ENCODE data around the gene PKDCC. TPM values are rescaled to one million over a fixed set of nuclear protein-coding genes. Genes with fewer than 3 reads are reported as not detected.

PKDCC gene
- polyA plus RNA-seq, 3 donors from 2014 or later: not detected

GRCh38 chr2:42036413-42036812 is 11.4 kb upstream of the PKDCC start:
- no peaks in the 10 kb centered on the region for H3K9me3 Mint-ChIP-seq
- H3K4me3 Mint-ChIP-seq: no peak overlapping the region
- H3K36me3 Mint-ChIP-seq: no peaks in the 10 kb centered on the region
- H3K27me3 Mint-ChIP-seq (ENCODE audit: low read depth in 3 of 3): peaks cover 2 to 13% (median 3%) of the 10 kb centered on the region in 3 donors
- no peaks in the 10 kb centered on the region for H3K4me1 Mint-ChIP-seq
- H3K27ac Mint-ChIP-seq: no peak overlapping the region
- no peak for DNase-seq

- H3K27ac Mint-ChIP-seq: no peak overlapping the region
- DNase-seq: no peak
- peaks cover 2 to 13% (median 3%) of the 10 kb centered on the region in 3 donors for H3K27me3 Mint-ChIP-seq (ENCODE audit: low read depth in 3 of 3)
- no peaks in the 10 kb centered on the region for H3K36me3 Mint-ChIP-seq
- no peak overlapping the region for H3K4me3 Mint-ChIP-seq
- H3K9me3 Mint-ChIP-seq: no peaks in the 10 kb centered on the region
- H3K4me1 Mint-ChIP-seq: no peaks in the 10 kb centered on the region
These were observed 10.9 kb upstream of the PKDCC start for GRCh38 chr2:42036940-42037339.

GRCh38 chr2:42040643-42041278 is 7.1 kb upstream of the PKDCC start:
- no peak for DNase-seq
- Mint-ChIP-seq H3K4me1 (no peaks in the 10 kb centered on the region), H3K27me3 (ENCODE audit: low read depth in 3 of 3) (peaks cover 4 to 6% (median 6%) of the 10 kb centered on the region in 3 donors), H3K36me3 (no peaks in the 10 kb centered on the region), H3K9me3 (no peaks in the 10 kb centered on the region), H3K4me3 (no peak overlapping the region), H3K27ac (no peak overlapping the region)

GRCh38 chr2:42041377-42042127 is 6.3 kb upstream of the PKDCC start:
- Mint-ChIP-seq H3K27ac (no peak overlapping the region), H3K27me3 (ENCODE audit: low read depth in 3 of 3) (peaks cover 4 to 10% (median 6%) of the 10 kb centered on the region in 3 donors)

GRCh38 chr2:42042631-42043355 is 5.0 kb upstream of the PKDCC start:
- Mint-ChIP-seq H3K4me1 (peaks cover 0 to 9% of the 10 kb centered on the region in 2 donors), H3K9me3 (no peaks in the 10 kb centered on the region), H3K4me3 (no peak overlapping the region), H3K36me3 (no peaks in the 10 kb centered on the region), H3K27me3 (ENCODE audit: low read depth in 3 of 3) (peaks cover 4 to 10% (median 5%) of the 10 kb centered on the region in 3 donors), H3K27ac (no peak overlapping the region)
- no peak for DNase-seq

More at GRCh38 chr2:42041377-42042127, 6.3 kb upstream of the PKDCC start:
- H3K36me3 Mint-ChIP-seq: no peaks in the 10 kb centered on the region
- H3K4me1 Mint-ChIP-seq: peaks cover 0 to 4% of the 10 kb centered on the region in 2 donors
- H3K9me3 Mint-ChIP-seq: no peaks in the 10 kb centered on the region
- no peak overlapping the region for H3K4me3 Mint-ChIP-seq
- DNase-seq: no peak

- Mint-ChIP-seq H3K27me3 (ENCODE audit: low read depth in 3 of 3) (peaks cover 4 to 10% (median 8%) of the 10 kb centered on the region in 3 donors), H3K27ac (no peak overlapping the region)
These were observed 3.9 kb upstream of the PKDCC start for GRCh38 chr2:42043789-42044394.

GRCh38 chr2:42044939-42045338 is 2.9 kb upstream of the PKDCC start:
- Mint-ChIP-seq H3K27me3 (ENCODE audit: low read depth in 3 of 3) (peaks cover 8 to 15% (median 12%) of the 10 kb centered on the region in 3 donors), H3K4me3 (no peak overlapping the region), H3K36me3 (no peaks in the 10 kb centered on the region), H3K4me1 (peaks cover 5 to 14% of the 10 kb centered on the region in 2 donors), H3K9me3 (no peaks in the 10 kb centered on the region), H3K27ac (no peak overlapping the region)
- DNase-seq: no peak

More at GRCh38 chr2:42043789-42044394, 3.9 kb upstream of the PKDCC start:
- Mint-ChIP-seq H3K4me1 (peaks cover 2 to 13% of the 10 kb centered on the region in 2 donors), H3K9me3 (no peaks in the 10 kb centered on the region), H3K36me3 (no peaks in the 10 kb centered on the region), H3K4me3 (no peak overlapping the region)
- DNase-seq: no peak

GRCh38 chr2:42045352-42045751 is 2.5 kb upstream of the PKDCC start:
- Mint-ChIP-seq H3K4me1 (peaks cover 5 to 14% of the 10 kb centered on the region in 2 donors), H3K27me3 (ENCODE audit: low read depth in 3 of 3) (peaks cover 9 to 15% (median 12%) of the 10 kb centered on the region in 3 donors), H3K36me3 (no peaks in the 10 kb centered on the region), H3K4me3 (peak overlapping the region in 1 of 5 donors; percentile 19), H3K27ac (no peak overlapping the region), H3K9me3 (no peaks in the 10 kb centered on the region)
- no peak for DNase-seq

GRCh38 chr2:42045848-42046748 is 1.7 kb upstream of the PKDCC start:
- H3K27me3 Mint-ChIP-seq (ENCODE audit: low read depth in 3 of 3): peaks cover 9 to 18% (median 12%) of the 10 kb centered on the region in 3 donors
- H3K27ac Mint-ChIP-seq: no peak overlapping the region
- DNase-seq: no peak
- no peaks in the 10 kb centered on the region for H3K9me3 Mint-ChIP-seq
- H3K36me3 Mint-ChIP-seq: no peaks in the 10 kb centered on the region
- peaks cover 5 to 14% of the 10 kb centered on the region in 2 donors for H3K4me1 Mint-ChIP-seq
- H3K4me3 Mint-ChIP-seq: peak overlapping the region; percentile 17 to 83 (median 46)

GRCh38 chr2:42046819-42047487 is 868 bp upstream of the PKDCC start:
- Mint-ChIP-seq H3K4me3 (peak overlapping the region; percentile 78 to 83 (median 80)), H3K36me3 (no peaks in the 10 kb centered on the region), H3K27me3 (ENCODE audit: low read depth in 3 of 3) (peaks cover 9 to 18% (median 12%) of the 10 kb centered on the region in 3 donors), H3K4me1 (peaks cover 5 to 14% of the 10 kb centered on the region in 2 donors), H3K27ac (no peak overlapping the region), H3K9me3 (no peaks in the 10 kb centered on the region)
- peak in 1 of 3 donors; percentile 16 for DNase-seq

- Mint-ChIP-seq H3K9me3 (no peaks in the 10 kb centered on the region), H3K4me3 (peak overlapping the region; percentile 56 to 79 (median 70))
- no peak for DNase-seq
These were observed 739 bp downstream of the PKDCC start for GRCh38 chr2:42048299-42049220.

More at GRCh38 chr2:42048299-42049220, 739 bp downstream of the PKDCC start:
- Mint-ChIP-seq H3K36me3 (no peaks in the 10 kb centered on the region), H3K27me3 (ENCODE audit: low read depth in 3 of 3) (peaks cover 5 to 20% (median 12%) of the 10 kb centered on the region in 3 donors), H3K27ac (no peak overlapping the region), H3K4me1 (peaks cover 5 to 14% of the 10 kb centered on the region in 2 donors)

Data from immature natural killer cell (primary cell).